Astrocyte of the cerebellum (primary cell): ENCODE results near the gene RNF213.

Experiments used
- DNase-seq: peaks from one replicate; pipeline ENCODE4 v3.0.0-alpha.2; 2011; ENCODE audit warnings: low read depth
- H3K4me3 ChIP-seq: 2 replicates; pipeline ENCODE4 v1.5.1; 2011; ENCODE audit warnings: mild to moderate bottlenecking, low read depth, low read length, moderate library complexity
- in situ Hi-C: cut with HindIII; loops from 2 replicates; pipeline ENCODE4 v1.10.0; 2017; ENCODE audit warnings: low sequenced_read_pairs
- TF ChIP-seq, protein P1 (sequence below): IDR thresholded peaks from 2 replicates; pipeline ENCODE4 v1.5.1; 2012; ENCODE audit warnings: low read length, low read depth, moderate library complexity, mild to moderate bottlenecking; ENCODE audit errors: missing control alignments

Gene RNF213

DNA sequence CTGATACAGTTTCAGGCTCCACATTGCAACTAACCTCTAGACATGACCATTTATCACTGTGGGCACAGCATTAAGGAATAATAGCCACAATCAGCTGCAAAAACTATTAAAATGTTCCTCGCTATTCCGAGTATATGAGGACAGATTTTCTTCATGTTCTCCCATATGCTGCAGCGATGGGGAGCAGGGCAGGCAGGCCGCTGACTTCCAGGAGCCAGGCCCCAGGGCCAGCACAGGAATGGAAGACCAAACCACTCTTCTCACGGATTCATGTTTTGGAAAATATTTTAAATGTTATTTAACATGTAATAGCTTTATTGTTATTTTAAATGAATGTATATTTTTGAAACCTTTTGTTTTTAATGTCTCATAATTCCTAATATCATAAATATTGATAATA, 110.5 kb downstream of the RNF213 start:
- in situ Hi-C loops: no loop called here

DNA sequence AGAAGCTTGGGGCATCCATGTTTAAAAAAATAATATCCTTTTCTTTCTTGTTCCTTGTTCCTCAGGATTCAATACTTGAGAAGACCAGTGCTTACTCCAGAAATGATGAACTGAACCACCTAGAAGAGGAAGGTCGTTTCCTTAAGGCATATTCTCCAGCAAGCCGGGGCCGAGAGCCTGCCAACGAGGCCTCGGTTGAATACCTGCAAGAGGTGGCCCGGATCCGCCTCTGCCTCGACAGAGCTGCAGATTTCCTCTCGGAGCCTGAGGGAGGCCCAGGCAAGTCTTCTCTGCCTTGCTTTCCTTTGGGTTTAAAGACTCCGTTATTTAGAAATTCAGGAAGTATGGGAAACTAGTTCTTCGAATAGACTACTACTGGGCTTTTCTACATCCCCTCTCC, 111.8 kb downstream of the RNF213 start:
- H3K4me3 ChIP-seq: no peak overlapping the region
- TF ChIP-seq, protein P1, sequence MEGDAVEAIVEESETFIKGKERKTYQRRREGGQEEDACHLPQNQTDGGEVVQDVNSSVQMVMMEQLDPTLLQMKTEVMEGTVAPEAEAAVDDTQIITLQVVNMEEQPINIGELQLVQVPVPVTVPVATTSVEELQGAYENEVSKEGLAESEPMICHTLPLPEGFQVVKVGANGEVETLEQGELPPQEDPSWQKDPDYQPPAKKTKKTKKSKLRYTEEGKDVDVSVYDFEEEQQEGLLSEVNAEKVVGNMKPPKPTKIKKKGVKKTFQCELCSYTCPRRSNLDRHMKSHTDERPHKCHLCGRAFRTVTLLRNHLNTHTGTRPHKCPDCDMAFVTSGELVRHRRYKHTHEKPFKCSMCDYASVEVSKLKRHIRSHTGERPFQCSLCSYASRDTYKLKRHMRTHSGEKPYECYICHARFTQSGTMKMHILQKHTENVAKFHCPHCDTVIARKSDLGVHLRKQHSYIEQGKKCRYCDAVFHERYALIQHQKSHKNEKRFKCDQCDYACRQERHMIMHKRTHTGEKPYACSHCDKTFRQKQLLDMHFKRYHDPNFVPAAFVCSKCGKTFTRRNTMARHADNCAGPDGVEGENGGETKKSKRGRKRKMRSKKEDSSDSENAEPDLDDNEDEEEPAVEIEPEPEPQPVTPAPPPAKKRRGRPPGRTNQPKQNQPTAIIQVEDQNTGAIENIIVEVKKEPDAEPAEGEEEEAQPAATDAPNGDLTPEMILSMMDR: no peak
- DNase-seq: no peak
- in situ Hi-C loops: no loop called here

More for the DNA sequence above, 110.5 kb downstream of the RNF213 start:
- no peak for DNase-seq
- TF ChIP-seq, protein P1: no peak
- no peak overlapping the region for H3K4me3 ChIP-seq

DNA sequence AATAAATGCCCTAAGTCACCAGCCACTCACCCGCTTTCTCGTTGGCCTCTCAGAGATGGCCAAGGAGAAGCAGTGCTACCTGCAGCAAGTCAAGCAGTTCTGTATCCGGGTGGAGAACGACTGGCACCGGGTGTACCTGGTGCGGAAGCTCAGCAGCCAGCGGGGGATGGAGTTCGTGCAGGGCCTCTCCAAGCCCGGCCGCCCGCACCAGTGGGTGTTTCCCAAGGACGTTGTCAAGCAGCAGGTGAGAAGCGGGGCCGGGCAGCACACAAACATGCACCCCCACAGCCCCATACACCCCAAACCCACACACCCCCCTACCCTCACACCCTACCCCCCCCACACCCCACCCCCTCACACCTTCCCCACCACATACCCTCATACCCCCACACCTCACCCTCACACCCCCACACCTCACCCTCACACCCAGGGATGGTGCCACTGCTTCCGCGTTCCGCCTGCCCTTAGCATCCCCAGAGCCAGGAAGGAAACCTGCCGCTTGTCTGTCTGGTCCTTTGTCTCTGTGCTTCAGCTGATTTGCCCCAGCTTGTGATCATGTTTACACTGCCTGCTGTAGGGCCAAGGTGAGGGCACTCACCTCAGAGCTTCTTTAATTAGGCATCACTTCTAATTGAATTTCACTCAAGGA, 112.4 kb downstream of the RNF213 start:
- DNase-seq: no peak
- H3K4me3 ChIP-seq: no peak overlapping the region
- in situ Hi-C loops: no loop called here
- TF ChIP-seq, protein P1: no peak

DNA sequence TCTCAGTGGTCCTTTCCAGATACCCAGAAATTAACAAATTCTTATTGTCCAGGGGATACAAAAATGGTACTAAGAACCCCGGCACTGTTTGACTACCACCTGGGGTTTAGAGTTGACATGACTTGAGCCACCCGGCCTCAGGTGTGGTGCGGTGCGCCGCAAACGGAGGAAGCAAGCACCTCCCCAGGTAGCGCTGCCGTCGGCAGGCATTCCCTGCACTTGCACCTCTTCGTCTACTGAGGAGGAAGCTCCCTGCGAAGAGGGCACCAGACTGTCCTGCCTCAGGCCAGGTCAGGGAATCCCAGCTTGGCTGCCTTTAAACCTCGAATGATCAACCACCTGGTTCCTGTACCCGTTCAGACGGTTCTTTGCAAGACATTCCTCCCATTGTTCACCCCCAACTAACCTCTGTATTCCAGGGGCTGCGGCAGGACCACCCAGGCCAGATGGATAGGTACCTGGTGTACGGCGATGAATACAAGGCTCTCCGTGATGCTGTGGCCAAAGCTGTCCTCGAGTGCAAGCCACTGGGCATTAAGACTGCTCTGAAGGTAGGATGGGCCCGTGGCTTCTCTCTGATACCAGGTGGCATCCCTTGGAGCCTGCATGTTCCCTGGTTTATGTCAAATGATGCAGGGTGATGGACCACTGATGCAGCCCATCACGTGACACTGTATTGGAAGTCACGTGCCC, 113.5 kb downstream of the RNF213 start:
- no peak overlapping the region for H3K4me3 ChIP-seq
- in situ Hi-C loops: no loop called here
- TF ChIP-seq, protein P1: no peak
- DNase-seq: no peak

DNA sequence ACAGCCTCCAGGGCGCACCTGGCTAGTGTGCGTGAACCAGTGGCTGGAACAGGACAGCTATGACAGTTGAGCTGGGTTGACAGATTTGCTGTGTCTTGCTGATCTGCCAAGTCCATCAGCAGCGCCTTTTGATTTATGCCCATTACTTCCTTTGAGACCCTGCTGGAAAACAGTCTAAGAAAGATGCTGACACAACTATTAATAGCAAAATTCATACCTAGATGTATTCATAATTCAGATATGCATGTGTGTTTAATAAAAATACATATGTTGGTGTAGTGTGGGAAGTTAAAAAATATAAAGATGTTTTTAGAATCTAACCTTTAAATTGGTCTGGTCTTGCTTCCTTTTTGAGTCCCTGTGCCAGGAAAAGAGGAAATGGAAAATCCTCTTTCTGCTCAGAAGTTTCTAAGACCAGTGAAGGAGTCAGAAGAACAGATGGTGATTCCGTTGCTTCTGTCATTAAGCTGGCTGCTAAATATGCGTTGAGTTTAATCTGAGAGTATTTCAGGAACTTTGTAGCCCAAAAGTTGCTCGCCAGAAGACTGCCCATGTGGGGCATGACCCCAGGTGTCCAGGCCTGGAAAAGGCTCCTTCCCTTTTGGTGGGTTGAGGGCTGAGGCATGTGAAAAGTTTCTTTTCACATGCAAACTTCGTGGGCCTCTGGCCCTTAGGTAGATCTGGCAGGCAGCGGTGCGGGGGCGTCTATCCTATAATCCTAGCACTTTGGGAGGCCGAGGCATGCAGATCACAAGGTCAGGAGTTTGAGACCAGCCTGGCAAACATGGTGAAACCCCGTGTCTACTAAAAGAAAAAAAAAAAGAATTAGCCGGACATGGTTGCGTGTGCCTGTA, 114.3 kb downstream of the RNF213 start:
- in situ Hi-C loops: no loop called here
- no peak for DNase-seq
- H3K4me3 ChIP-seq: no peak overlapping the region
- TF ChIP-seq, protein P1: no peak

DNA sequence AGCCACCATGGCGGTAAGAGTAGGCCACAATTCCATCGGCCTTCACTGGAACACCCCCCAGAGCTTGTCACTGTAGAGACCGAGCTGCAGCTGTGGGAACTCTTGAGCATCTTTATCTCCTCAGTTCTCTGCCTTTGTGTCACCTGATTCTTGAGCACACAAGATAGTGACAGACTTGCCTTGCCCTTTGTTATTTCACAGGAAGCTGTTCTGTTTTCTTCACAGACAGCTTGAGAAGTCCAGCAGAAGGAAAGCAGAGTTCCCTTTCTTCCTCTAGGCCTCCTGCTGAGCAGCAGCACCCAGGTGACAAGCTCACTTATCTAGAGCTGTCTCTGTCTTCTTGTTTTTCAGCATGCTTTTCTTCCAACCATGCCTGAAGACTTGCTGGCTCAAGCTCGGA, 115.9 kb downstream of the RNF213 start:
- DNase-seq: no peak
- no peak overlapping the region for H3K4me3 ChIP-seq
- TF ChIP-seq, protein P1: no peak
- in situ Hi-C loops: no loop called here
